Fibroblast of the aortic adventitia (primary cell): Measurements from ENCODE around the gene AP2B1. TPM values are rescaled to one million over a fixed set of nuclear protein-coding genes. Genes with fewer than 3 reads are reported as not detected.
A peak's percentile ranks its signal among the peaks of the same experiment; 100 is the strongest.

Experiments
- DNase-seq: peaks from one replicate; pipeline ENCODE4 v3.0.0-alpha.2; 2010; ENCODE audit warnings: low read depth
- H3K4me3 ChIP-seq: 2 replicates; pipeline ENCODE4 v1.5.1; 2011; ENCODE audit warnings: low read depth, mild to moderate bottlenecking, control low read depth, low read length, moderate library complexity
- total RNA-seq: library from RNA; depleted of rRNA; stranded (reverse); fragments of >200 nt; gene quantifications from 2 replicates; pipeline ENCODE4 v1.2.3, GENCODE V29; 2012; ENCODE audit warnings: low replicate concordance
- TF ChIP-seq, protein P1 (sequence below): IDR thresholded peaks from 2 replicates; pipeline ENCODE4 v1.5.1; 2011; ENCODE audit warnings: mild to moderate bottlenecking, low read length, control low read depth, inconsistent platforms; ENCODE audit not compliant: insufficient read depth

Gene AP2B1
- total RNA-seq, 1 donor: 118 TPM

- DNase-seq: peak; percentile 6
- TF ChIP-seq, protein P1, sequence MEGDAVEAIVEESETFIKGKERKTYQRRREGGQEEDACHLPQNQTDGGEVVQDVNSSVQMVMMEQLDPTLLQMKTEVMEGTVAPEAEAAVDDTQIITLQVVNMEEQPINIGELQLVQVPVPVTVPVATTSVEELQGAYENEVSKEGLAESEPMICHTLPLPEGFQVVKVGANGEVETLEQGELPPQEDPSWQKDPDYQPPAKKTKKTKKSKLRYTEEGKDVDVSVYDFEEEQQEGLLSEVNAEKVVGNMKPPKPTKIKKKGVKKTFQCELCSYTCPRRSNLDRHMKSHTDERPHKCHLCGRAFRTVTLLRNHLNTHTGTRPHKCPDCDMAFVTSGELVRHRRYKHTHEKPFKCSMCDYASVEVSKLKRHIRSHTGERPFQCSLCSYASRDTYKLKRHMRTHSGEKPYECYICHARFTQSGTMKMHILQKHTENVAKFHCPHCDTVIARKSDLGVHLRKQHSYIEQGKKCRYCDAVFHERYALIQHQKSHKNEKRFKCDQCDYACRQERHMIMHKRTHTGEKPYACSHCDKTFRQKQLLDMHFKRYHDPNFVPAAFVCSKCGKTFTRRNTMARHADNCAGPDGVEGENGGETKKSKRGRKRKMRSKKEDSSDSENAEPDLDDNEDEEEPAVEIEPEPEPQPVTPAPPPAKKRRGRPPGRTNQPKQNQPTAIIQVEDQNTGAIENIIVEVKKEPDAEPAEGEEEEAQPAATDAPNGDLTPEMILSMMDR: no peak
Observed at GRCh38 chr17:35666967-35667532, 79.9 kb downstream of the AP2B1 start.

GRCh38 chr17:35668802-35669201, 81.7 kb downstream of the AP2B1 start:
- H3K4me3 ChIP-seq: no peak overlapping the region
- DNase-seq: no peak
- TF ChIP-seq, protein P1: no peak

More at GRCh38 chr17:35666967-35667532, 79.9 kb downstream of the AP2B1 start:
- H3K4me3 ChIP-seq: no peak overlapping the region

GRCh38 chr17:35674552-35674951, 87.4 kb downstream of the AP2B1 start:
- no peak for DNase-seq

GRCh38 chr17:35676441-35676840, 89.3 kb downstream of the AP2B1 start:
- TF ChIP-seq, protein P1: no peak
- no peak for DNase-seq

More at GRCh38 chr17:35674552-35674951, 87.4 kb downstream of the AP2B1 start:
- TF ChIP-seq, protein P1: no peak
- no peak overlapping the region for H3K4me3 ChIP-seq

DNA sequence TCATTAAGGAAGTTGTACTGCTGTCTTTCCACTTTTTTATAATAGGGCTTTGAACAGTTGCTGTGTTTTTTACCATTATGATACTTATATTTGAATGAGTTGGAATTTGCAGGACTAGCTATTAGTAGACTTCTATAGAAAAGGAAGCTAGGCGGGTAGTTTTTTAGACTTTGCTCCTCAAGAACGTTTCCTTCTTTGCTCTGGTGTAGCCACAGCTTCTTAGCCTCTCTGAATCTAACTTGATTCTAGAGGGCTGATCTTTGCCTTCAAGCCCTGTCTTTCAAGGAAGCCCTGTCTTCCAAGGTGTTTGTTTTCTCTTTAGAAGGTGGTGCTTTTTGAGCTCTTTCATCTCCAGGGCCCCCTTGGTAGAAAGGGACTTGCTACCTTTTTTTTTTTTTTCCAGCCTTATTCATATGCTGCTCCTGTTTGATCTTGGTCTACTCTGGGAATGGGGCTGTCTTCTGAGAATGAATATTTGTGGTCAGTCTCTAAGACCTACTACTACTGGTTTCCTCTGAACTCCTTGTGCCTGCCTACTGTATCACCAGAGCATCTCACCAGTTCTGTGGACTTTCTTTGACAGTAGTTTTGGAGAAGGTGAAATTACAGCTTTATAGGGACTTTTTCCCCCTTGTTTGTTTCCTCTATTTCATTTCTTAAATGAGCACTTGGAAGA, 92.0 kb downstream of the AP2B1 start:
- no peak for DNase-seq
- TF ChIP-seq, protein P1: no peak
- H3K4me3 ChIP-seq: no peak overlapping the region

More at GRCh38 chr17:35676441-35676840, 89.3 kb downstream of the AP2B1 start:
- H3K4me3 ChIP-seq: no peak overlapping the region

- DNase-seq: no peak
- TF ChIP-seq, protein P1: no peak
- H3K4me3 ChIP-seq: no peak overlapping the region
Observed at GRCh38 chr17:35683591-35683990, 96.5 kb downstream of the AP2B1 start.
